Fibroblast of villous mesenchyme (primary cell): ENCODE measurements around the gene BRF1. TPM values are rescaled to one million over a fixed set of nuclear protein-coding genes. Genes with fewer than 3 reads are reported as not detected.

Experiments used
- DNase-seq: peaks from one replicate; pipeline ENCODE4 v3.0.0-alpha.2; 2010; ENCODE audit warnings: low read depth
- H3K4me3 ChIP-seq: 2 replicates; pipeline ENCODE4 v1.5.1; 2011; ENCODE audit warnings: low read depth, mild to moderate bottlenecking, low read length
- CTCF ChIP-seq: IDR thresholded peaks from 2 replicates; pipeline ENCODE4 v1.5.1; 2012; ENCODE audit warnings: low read depth, mild to moderate bottlenecking, low read length; ENCODE audit not compliant: insufficient read depth
- total RNA-seq: library from RNA; depleted of rRNA; stranded (reverse); fragments of >200 nt; gene quantifications from 2 replicates; pipeline ENCODE4 v1.2.3, GENCODE V29; 2012

The BRF1 gene
- total RNA-seq, 1 donor, result 32.8 TPM

GRCh38 chr14:105219753-105220152 lies 81.0 kb downstream of the BRF1 start:
- no peak for DNase-seq
- no peak for TF ChIP-seq CTCF
- no peak overlapping the region for H3K4me3 ChIP-seq

DNA sequence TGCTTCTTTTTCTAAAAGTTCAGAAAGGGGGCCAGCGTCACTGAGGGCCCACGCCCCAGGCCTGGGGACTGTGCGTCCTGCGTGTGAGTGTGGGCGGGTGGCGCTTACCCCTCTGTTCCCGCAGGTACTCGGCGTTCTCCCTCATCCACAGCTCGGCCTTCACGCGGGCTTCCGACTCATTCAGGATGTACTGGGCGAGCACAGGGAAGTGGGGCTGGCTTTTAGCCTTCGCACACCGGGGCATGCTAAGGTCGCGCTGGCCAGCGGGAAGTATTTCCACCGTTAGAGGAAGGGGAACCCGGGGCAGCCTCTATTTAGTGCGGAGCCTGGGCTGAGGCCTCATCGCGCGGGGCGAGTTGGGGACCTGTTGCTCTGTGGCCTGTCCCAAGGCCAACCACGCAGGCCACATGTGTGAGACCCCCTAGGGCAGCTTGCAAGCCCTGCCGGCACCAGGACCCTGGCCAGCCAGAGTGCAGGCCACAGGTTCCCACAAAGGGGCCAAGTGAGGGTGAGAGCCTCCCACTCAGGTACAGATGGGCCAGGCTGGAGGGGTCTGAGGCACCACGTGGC lies 81.7 kb downstream of the BRF1 start:
- no peak overlapping the region for H3K4me3 ChIP-seq
- DNase-seq, result no peak
- TF ChIP-seq CTCF, result no peak

DNA sequence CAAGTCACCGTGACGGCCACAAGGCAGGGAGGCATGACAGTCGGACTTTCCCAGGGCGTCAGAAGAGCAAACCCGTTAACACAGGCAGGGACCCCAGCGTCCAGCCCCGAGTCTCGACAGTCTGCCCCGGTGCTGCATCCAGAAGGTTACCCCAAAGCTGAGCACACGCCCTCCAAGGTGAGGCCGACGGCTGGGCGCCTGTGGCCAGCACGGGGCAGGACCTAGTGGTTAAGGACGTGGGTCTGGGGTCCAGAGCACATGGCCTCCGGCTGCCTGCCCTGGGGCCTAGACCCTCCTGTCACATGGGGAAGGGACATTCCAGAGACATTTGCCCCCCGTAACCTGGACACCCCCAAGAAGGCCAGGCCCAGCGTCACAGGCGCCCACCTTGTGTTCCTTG lies 82.2 kb downstream of the BRF1 start:
- no peak for TF ChIP-seq CTCF
- DNase-seq, result no peak
- no peak overlapping the region for H3K4me3 ChIP-seq

DNA sequence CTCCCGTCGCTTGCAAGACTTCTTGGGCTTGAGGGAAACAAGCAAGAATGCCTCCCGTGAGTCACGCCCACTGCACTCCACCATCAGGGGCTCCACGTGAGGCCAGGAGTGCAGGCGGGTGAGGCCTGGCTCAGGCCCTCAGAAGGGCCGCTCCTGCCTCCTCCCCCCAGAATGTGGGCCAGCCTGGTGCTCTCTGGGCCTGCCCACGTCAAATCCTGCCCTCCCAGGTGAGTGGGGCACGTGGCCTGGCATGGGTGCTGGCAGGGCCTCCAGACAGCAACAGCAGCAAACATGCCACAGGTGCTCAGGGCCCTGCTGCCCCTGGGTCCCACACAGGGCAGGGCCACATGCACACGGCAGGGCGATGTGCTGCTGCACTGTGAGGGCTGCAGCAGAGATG lies 83.0 kb downstream of the BRF1 start:
- TF ChIP-seq CTCF, result no peak
- DNase-seq, result no peak
- H3K4me3 ChIP-seq, result no peak overlapping the region

- TF ChIP-seq CTCF, result no peak
- no peak overlapping the region for H3K4me3 ChIP-seq
- DNase-seq, result no peak
These were observed 84.1 kb downstream of the BRF1 start for GRCh38 chr14:105216490-105217247.

DNA sequence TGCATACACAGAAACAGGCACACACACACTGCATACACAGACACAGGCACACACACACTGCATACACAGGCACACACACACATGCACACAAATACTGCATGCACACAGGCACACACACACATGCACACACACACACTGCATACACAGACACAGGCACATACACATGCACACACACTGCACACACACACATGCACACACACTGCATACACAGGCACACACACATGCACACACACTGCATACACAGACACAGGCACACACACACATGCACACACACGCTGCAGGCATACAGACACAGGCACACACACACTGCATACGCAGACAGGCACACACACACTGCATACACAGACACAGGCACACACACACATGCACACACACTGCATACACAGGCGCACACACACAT lies 85.2 kb downstream of the BRF1 start:
- TF ChIP-seq CTCF, result no peak
- no peak overlapping the region for H3K4me3 ChIP-seq
- no peak for DNase-seq
